SH-SY5Y (cell line): Measurements from ENCODE around the gene SNAPIN.

ENCODE experiments used
- GATA2 ChIP-seq: IDR thresholded peaks from 2 replicates; pipeline ENCODE4 v1.6.1; 2011; ENCODE audit warnings: mild to moderate bottlenecking, low read depth, low read length
- GATA3 ChIP-seq: IDR thresholded peaks from 2 replicates; pipeline ENCODE4 v1.6.1; 2011; ENCODE audit warnings: low read depth, mild to moderate bottlenecking, low read length, moderate library complexity

- TF ChIP-seq GATA2: no peak
- no peak for TF ChIP-seq GATA3
These were observed 45.7 kb upstream of the SNAPIN start, which contains the start of gene S100A16 for GRCh38 chr1:153612755-153613331.
